ENCODE results near the gene LYZL1.

DNA sequence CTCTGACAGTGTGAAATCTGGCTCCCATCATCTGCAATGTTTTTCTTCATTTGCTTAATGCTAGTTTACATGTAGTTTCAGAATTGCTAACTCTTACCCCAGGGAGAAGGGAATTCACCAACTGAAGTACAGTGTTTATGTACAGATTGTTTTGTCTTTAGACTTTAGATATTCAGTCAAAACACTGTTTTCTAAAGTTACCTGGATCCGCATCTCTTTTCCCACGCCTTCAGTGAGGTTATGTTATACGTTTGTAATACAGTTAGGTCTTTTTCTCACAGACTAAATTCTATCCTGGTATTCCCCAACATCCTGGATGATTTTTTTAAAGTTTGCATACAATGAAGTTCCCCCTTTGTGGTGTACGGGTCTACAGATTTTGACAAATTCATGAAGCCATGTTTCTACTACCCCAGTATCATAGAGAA lies 3.2 kb upstream of the LYZL1 start:
- TF ChIP-seq, protein P1, sequence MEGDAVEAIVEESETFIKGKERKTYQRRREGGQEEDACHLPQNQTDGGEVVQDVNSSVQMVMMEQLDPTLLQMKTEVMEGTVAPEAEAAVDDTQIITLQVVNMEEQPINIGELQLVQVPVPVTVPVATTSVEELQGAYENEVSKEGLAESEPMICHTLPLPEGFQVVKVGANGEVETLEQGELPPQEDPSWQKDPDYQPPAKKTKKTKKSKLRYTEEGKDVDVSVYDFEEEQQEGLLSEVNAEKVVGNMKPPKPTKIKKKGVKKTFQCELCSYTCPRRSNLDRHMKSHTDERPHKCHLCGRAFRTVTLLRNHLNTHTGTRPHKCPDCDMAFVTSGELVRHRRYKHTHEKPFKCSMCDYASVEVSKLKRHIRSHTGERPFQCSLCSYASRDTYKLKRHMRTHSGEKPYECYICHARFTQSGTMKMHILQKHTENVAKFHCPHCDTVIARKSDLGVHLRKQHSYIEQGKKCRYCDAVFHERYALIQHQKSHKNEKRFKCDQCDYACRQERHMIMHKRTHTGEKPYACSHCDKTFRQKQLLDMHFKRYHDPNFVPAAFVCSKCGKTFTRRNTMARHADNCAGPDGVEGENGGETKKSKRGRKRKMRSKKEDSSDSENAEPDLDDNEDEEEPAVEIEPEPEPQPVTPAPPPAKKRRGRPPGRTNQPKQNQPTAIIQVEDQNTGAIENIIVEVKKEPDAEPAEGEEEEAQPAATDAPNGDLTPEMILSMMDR (IDR thresholded peaks at IDR 0.05) = no peak
- no peak for TF ChIP-seq POLR2A (IDR thresholded peaks at IDR 0.05)
